Ramos (cell line): ENCODE data around the gene TMEM141.
"Not testable (repeated sequence)": the region's sequence is repeated elsewhere in the genome, so short reads cannot be mapped to it uniquely, and the experiment has no call there.

Experiments
- in situ Hi-C: fragments of 300-500 bp; cut with MboI; formaldehyde crosslinking; loops from one replicate; pipeline ENCODE4 v1.14.3; 2022; ENCODE audit warnings: low sequenced_read_pairs; ENCODE audit not compliant: unreplicated experiment

TMEM141 gene

GRCh38 chr9:136827794-136828473 lies 36.8 kb downstream of the TMEM141 start:
- in situ Hi-C loops, result no loop called here

GRCh38 chr9:136828474-136829140 lies 37.5 kb downstream of the TMEM141 start:
- in situ Hi-C loops, result no loop called here

GRCh38 chr9:136829412-136829811 lies 38.3 kb downstream of the TMEM141 start:
- in situ Hi-C loops, result no loop called here

GRCh38 chr9:136829981-136830885 lies 39.1 kb downstream of the TMEM141 start:
- in situ Hi-C loops, result no loop called here

- in situ Hi-C loops, result no loop called here
Measured at GRCh38 chr9:136831002-136831719, 40.0 kb downstream of the TMEM141 start.

- in situ Hi-C loops, result no loop called here
Measured at GRCh38 chr9:136831720-136832104, 40.6 kb downstream of the TMEM141 start.

GRCh38 chr9:136832581-136832980 lies 41.4 kb downstream of the TMEM141 start:
- in situ Hi-C loops, result no loop called here

- in situ Hi-C loops, result not testable (repeated sequence)
Measured at GRCh38 chr9:136833381-136834048, 42.4 kb downstream of the TMEM141 start.

- in situ Hi-C loops, result no loop called here
Measured at GRCh38 chr9:136835162-136835931, 44.2 kb downstream of the TMEM141 start.

GRCh38 chr9:136835932-136836904 lies 45.1 kb downstream of the TMEM141 start:
- in situ Hi-C loops, result no loop called here

- in situ Hi-C loops, result no loop called here
Measured at GRCh38 chr9:136837146-136837855, 46.2 kb downstream of the TMEM141 start.

GRCh38 chr9:136837856-136838277 lies 46.7 kb downstream of the TMEM141 start:
- in situ Hi-C loops, result not testable (repeated sequence)

- in situ Hi-C loops, result no loop called here
Measured at GRCh38 chr9:136838314-136839228, 47.4 kb downstream of the TMEM141 start.

- in situ Hi-C loops, result no loop called here
Measured at GRCh38 chr9:136839229-136840139, 48.3 kb downstream of the TMEM141 start.

- in situ Hi-C loops, result no loop called here
Measured at GRCh38 chr9:136840140-136840876, 49.2 kb downstream of the TMEM141 start.
